Lung (tissue), 12 donors: ENCODE measurements around the gene RAB7B. TPM values are rescaled to one million over a fixed set of nuclear protein-coding genes. Genes with fewer than 3 reads are reported as not detected.

Source experiments
- ATAC-seq: fragments of 200-7000 bp; cut with Tn5 transposase; one replicate; pipeline ENCODE4 v1.9.1; 2020; ENCODE audit warnings: moderate number of reproducible peaks; ENCODE audit not compliant: insufficient read depth, low FRiP score
- DNase-seq, 3 donors: peaks; one replicate each; pipeline ENCODE4 v3.0.0-alpha.2; 2013 to 2017
- H3K27ac ChIP-seq, 2 donors: one replicate each; pipeline ENCODE4 v1.5.1; 2013; ENCODE audit warnings: mild to moderate bottlenecking in 2 of 2, moderate library complexity in 2 of 2, control low read depth in 1 of 2, inconsistent platforms in 1 of 2, low read depth in 1 of 2, low read length in 1 of 2
- H3K27me3 ChIP-seq, 3 donors: one replicate each; pipeline ENCODE4 v1.5.1; 2013; ENCODE audit warnings: low read length in 2 of 3; ENCODE audit not compliant: control insufficient read depth in 3 of 3, insufficient read depth in 3 of 3
- H3K36me3 ChIP-seq, 4 donors: one replicate each; pipeline ENCODE4 v1.5.1; 2013; ENCODE audit warnings: low read length in 4 of 4, mild to moderate bottlenecking in 1 of 4, moderate library complexity in 1 of 4; ENCODE audit not compliant: control insufficient read depth in 4 of 4, insufficient read depth in 4 of 4
- H3K4me1 ChIP-seq, 5 donors: one replicate each; pipeline ENCODE4 v1.5.1; 2013; ENCODE audit warnings: low read length in 5 of 5, mild to moderate bottlenecking in 2 of 5, moderate library complexity in 1 of 5; ENCODE audit not compliant: control insufficient read depth in 5 of 5, insufficient read depth in 5 of 5
- H3K4me3 ChIP-seq: one replicate; pipeline ENCODE4 v1.5.1; 2013; ENCODE audit warnings: mild to moderate bottlenecking, control low read depth, moderate library complexity
- H3K9ac ChIP-seq, 2 donors: one replicate each; pipeline ENCODE4 v1.5.1; 2013; ENCODE audit warnings: low read length in 2 of 2, control low read depth in 1 of 2; ENCODE audit not compliant: insufficient read depth in 1 of 2
- H3K9me3 ChIP-seq, 4 donors: one replicate each; pipeline ENCODE4 v1.5.1; 2013; ENCODE audit warnings: low read length in 3 of 4, mild to moderate bottlenecking in 1 of 4, moderate library complexity in 1 of 4; ENCODE audit not compliant: control insufficient read depth in 4 of 4, insufficient read depth in 3 of 4
- WGBS, 2 donors: extraction: QIAGEN DNeasy Blood & Tissue Kit; methylation state at CpG; one replicate each; pipeline ENCODE4 v1.1.7; 2013; 5-methylcytosine and 5-hydroxymethylcytosine counted together
- polyA plus RNA-seq, 2 donors: library from polyadenylated mRNA; stranded (reverse); fragments of 200-250 nt; gene quantifications; one replicate each; pipeline ENCODE4 v1.2.1, GENCODE V29; 2013
- total RNA-seq, 2 donors: library from RNA; depleted of rRNA in 1 of 2; stranded (reverse); fragments of >200 nt in 1 of 2; gene quantifications; one replicate each; pipeline ENCODE4 v1.2.1, GENCODE V29; 2014 to 2021
- TF ChIP-seq, protein P1 (sequence below): IDR thresholded peaks from 2 replicates; pipeline ENCODE4 v1.5.1; 2012; ENCODE audit warnings: mild to moderate bottlenecking; ENCODE audit errors: control extremely low read depth, extremely low read depth
- donor health status: control.
- donor health status: control.
- donor health status: Bipolar disorder and iron deficiency.
- donor health status: healthy.
- donor health status: DM: yes; HTN: yes; CAD: no.

Gene RAB7B
- total and polyA plus RNA-seq, 4 donors: 3.4 to 16.2 (median 4.4) TPM

DNA sequence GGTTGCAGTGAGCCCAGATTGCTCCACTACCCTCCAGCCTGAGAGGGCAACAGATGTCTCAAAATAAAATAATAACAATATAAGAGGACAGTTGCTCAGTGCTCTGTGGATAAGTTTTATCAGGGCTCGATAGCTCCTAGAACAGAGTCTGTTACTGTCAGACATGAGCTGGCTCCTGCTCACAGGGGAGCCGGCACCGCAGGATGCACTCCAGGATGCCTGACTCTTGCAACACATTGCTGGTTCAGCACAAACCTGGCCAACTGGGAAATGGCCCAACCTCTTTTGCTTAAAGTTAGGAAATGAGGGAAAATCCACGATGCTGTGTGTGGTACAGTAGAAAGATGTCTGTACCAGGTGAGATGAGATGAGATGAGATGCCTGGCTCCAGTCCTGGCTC, 26.3 kb upstream of the RAB7B start:
- 34 to 38% methylated on average over 4 of the region's 4 CpGs for WGBS, 2 donors
- no peak overlapping the region for H3K4me3 ChIP-seq
- H3K9ac ChIP-seq: no peak overlapping the region
- no peaks in the 10 kb centered on the region for H3K36me3 ChIP-seq
- ATAC-seq: no peak
- TF ChIP-seq, protein P1, sequence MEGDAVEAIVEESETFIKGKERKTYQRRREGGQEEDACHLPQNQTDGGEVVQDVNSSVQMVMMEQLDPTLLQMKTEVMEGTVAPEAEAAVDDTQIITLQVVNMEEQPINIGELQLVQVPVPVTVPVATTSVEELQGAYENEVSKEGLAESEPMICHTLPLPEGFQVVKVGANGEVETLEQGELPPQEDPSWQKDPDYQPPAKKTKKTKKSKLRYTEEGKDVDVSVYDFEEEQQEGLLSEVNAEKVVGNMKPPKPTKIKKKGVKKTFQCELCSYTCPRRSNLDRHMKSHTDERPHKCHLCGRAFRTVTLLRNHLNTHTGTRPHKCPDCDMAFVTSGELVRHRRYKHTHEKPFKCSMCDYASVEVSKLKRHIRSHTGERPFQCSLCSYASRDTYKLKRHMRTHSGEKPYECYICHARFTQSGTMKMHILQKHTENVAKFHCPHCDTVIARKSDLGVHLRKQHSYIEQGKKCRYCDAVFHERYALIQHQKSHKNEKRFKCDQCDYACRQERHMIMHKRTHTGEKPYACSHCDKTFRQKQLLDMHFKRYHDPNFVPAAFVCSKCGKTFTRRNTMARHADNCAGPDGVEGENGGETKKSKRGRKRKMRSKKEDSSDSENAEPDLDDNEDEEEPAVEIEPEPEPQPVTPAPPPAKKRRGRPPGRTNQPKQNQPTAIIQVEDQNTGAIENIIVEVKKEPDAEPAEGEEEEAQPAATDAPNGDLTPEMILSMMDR: no peak
- no peaks in the 10 kb centered on the region for H3K9me3 ChIP-seq
- no peaks in the 10 kb centered on the region for H3K27me3 ChIP-seq
- peak in 2 of 3 donors; percentile 31 to 49 for DNase-seq
- no peak overlapping the region for H3K27ac ChIP-seq
- H3K4me1 ChIP-seq: peaks cover 0 to 3% (median 0%) of the 10 kb centered on the region in 5 donors

DNA sequence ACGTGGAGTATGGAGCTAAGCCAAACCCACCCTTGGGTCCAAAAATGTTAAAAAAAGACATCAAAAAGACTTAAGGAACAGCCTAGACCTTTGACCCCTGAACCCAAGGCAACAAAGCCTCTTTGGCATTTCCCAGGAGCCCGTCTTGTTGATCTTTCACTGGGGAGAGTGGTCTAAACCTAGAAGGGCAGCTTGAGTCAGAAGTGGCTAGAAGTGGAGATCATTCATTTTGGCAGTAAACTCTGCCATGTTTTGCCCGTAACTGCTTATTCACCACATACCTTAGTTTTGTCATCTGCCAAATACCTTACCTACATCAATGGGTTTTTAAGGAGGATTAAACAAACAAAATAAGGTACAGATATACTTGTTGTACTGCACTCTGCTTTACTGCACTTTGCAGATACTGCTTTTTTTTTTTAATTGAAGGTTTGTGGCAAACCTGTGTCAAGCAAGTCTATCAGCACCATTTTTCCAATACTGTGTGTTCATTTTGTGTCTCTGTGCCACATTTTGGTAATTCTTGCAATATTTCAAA, 22.2 kb upstream of the RAB7B start:
- Histone ChIP-seq H3K36me3 (no peaks in the 10 kb centered on the region), H3K9ac (no peak overlapping the region), H3K27me3 (no peaks in the 10 kb centered on the region), H3K27ac (peak overlapping the region in 1 of 2 donors; percentile 32), H3K9me3 (no peaks in the 10 kb centered on the region), H3K4me3 (no peak overlapping the region), H3K4me1 (peaks cover 0 to 5% (median 0%) of the 10 kb centered on the region in 5 donors)
- TF ChIP-seq, protein P1: no peak
- WGBS, 2 donors: 66 to 85% methylated on average over 3 of the region's 3 CpGs
- ATAC-seq (peak; percentile 45), DNase-seq (no peak)

DNA sequence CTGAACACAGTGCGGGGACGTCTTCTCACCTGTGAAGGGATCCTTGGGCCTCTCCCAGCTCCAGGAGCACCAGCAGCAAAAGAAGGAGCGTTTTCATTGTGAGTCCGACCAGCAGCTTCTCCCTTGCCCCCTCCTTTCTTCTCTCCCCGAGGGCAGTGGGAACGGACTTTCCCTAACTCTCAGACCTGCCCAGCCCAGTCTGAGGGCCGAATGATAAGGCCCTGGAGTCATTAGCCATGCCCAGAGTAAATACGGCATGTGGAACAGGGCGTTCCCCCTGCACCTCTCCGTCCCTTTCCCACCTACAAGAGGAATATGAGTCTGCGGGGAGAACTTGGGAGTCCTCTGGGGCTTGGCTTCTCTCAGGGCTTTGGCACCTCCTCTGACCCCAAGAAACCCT, 20.5 kb upstream of the RAB7B start, which contains the start of gene CTSE:
TSS of gene CTSE (minus strand) at position 201 of the 400 bp plus-strand sequence. CDS start at position 97, 104 bp downstream.
- Histone ChIP-seq H3K9ac (no peak within 1 kb of the TSS), H3K4me1 (peaks cover 0 to 5% (median 0%) of the 10 kb centered on the region in 5 donors), H3K9me3 (no peaks in the 10 kb centered on the region), H3K4me3 (no peak within 1 kb of the TSS), H3K36me3 (no peaks in the 10 kb centered on the region), H3K27me3 (no peaks in the 10 kb centered on the region), H3K27ac (peak within 1 kb of the TSS in 1 of 2 donors; percentile 2)
- peak; percentile 81 for ATAC-seq
- WGBS, 2 donors: 65 to 86% methylated on average over 11 of the region's 11 CpGs
- TF ChIP-seq, protein P1: no peak
- no peak for DNase-seq

DNA sequence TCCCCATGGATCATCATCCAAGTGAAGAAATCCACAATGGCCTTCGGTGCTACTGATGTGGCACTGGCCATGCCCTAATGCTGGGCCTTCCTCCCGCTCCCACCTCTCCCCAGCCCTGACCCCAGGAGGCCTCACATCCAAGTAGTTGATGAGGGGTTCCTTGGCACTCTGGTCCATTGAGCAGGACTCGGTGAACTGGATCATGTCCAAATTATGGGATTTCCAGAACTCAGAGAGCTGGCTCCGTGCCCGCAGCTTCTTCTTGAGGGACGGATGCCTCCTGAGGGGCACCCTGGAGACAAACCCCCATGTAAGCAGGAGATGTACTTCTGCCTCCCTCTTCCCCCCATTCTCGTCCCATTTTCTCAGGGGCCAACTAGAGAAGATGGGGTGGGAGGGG, 19.6 kb upstream of the RAB7B start:
- H3K9me3 ChIP-seq: no peaks in the 10 kb centered on the region
- DNase-seq (no peak), ATAC-seq (no peak)
- TF ChIP-seq, protein P1: no peak
- no peak overlapping the region for H3K9ac ChIP-seq
- no peaks in the 10 kb centered on the region for H3K27me3 ChIP-seq
- H3K36me3 ChIP-seq: no peaks in the 10 kb centered on the region
- 88 to 95% methylated on average over 7 of the region's 7 CpGs for WGBS, 2 donors
- H3K27ac ChIP-seq: no peak overlapping the region
- no peak overlapping the region for H3K4me3 ChIP-seq
- peaks cover 0 to 5% (median 0%) of the 10 kb centered on the region in 5 donors for H3K4me1 ChIP-seq
